ENCODE data around the gene FCAR. TPM values are rescaled to one million over a fixed set of nuclear protein-coding genes. Genes with fewer than 3 reads are reported as not detected.
"Not testable (repeated sequence)": the region's sequence is repeated elsewhere in the genome, so short reads cannot be mapped to it uniquely, and the experiment has no call there.

FCAR gene
- total and polyA plus RNA-seq, 2 donors (not counting 1 experiment from before 2014, with no cell fraction given) = 1.9 TPM; not detected in 1

GRCh38 chr19:54858476-54858875, 15.6 kb upstream of the FCAR start:
- CTCF ChIA-PET; H3K79me2 ChIP-seq (ENCODE audit: control insufficient read depth, insufficient read depth, low read length); H3K27ac Mint-ChIP-seq; POLR2A ChIA-PET; H2AFZ ChIP-seq (ENCODE audit: insufficient read depth, low read depth, low read length, poor library complexity, severe bottlenecking); intact Hi-C loops (cut with micrococcal nuclease); H4K20me1 ChIP-seq (ENCODE audit: control insufficient read depth, insufficient read depth, low read length, poor library complexity, severe bottlenecking); H3K27me3 ChIP-seq (replicated peaks in 1 of 4; ENCODE audit: control extremely low read depth in 1 of 4, control insufficient read depth in 3 of 4, insufficient read depth in 4 of 4, low read length in 3 of 4); H3K4me1 Mint-ChIP-seq; DNase-seq; H3K36me3 ChIP-seq (replicated peaks in 1 of 2; ENCODE audit: control extremely low read depth in 1 of 2, control insufficient read depth in 1 of 2, extremely low read depth in 1 of 2, insufficient read depth in 2 of 2, low read length in 1 of 2); H3K4me1 ChIP-seq (ENCODE audit: control insufficient read depth in 2 of 2, insufficient read depth in 2 of 2, low read length in 2 of 2); H3K4me2 ChIP-seq (replicated peaks; ENCODE audit: low read depth, low read length, poor library complexity, severe bottlenecking); H3K9ac ChIP-seq (ENCODE audit: low read length); H3K9me3 ChIP-seq (ENCODE audit: control extremely low read depth in 1 of 3, control insufficient read depth in 2 of 3, insufficient read depth in 1 of 3, low read length in 2 of 3); ATAC-seq (ENCODE audit: low read depth); H3K4me3 ChIP-seq (ENCODE audit: control extremely low read depth in 1 of 5, extremely low read depth in 1 of 5, insufficient read depth in 1 of 5, low read depth in 2 of 5, low read length in 4 of 5); H3K9me3 Mint-ChIP-seq (ENCODE audit: insufficient read depth); H3K27ac ChIP-seq (ENCODE audit: low read length in 2 of 2); H3K4me3 Mint-ChIP-seq: not testable (repeated sequence)
- peaks cover 23% of the 10 kb centered on the region for H3K27me3 Mint-ChIP-seq
- no CpG with 5 or more reads among the region's 3 CpGs for WGBS (ENCODE audit: insufficient coverage)

- H3K4me3 ChIP-seq (ENCODE audit: control extremely low read depth in 1 of 5, extremely low read depth in 1 of 5, insufficient read depth in 1 of 5, low read depth in 2 of 5, low read length in 4 of 5); H3K27me3 ChIP-seq (replicated peaks in 1 of 4; ENCODE audit: control extremely low read depth in 1 of 4, control insufficient read depth in 3 of 4, insufficient read depth in 4 of 4, low read length in 3 of 4); H3K9me3 ChIP-seq (ENCODE audit: control extremely low read depth in 1 of 3, control insufficient read depth in 2 of 3, insufficient read depth in 1 of 3, low read length in 2 of 3); H3K4me3 Mint-ChIP-seq; H3K4me2 ChIP-seq (replicated peaks; ENCODE audit: low read depth, low read length, poor library complexity, severe bottlenecking); CTCF ChIA-PET; H3K27ac Mint-ChIP-seq; H3K27ac ChIP-seq (ENCODE audit: low read length in 2 of 2); H3K4me1 Mint-ChIP-seq; H3K4me1 ChIP-seq (ENCODE audit: control insufficient read depth in 2 of 2, insufficient read depth in 2 of 2, low read length in 2 of 2); DNase-seq; H3K9me3 Mint-ChIP-seq (ENCODE audit: insufficient read depth); H4K20me1 ChIP-seq (ENCODE audit: control insufficient read depth, insufficient read depth, low read length, poor library complexity, severe bottlenecking); H3K79me2 ChIP-seq (ENCODE audit: control insufficient read depth, insufficient read depth, low read length); ATAC-seq (ENCODE audit: low read depth); H3K9ac ChIP-seq (ENCODE audit: low read length); H2AFZ ChIP-seq (ENCODE audit: insufficient read depth, low read depth, low read length, poor library complexity, severe bottlenecking); POLR2A ChIA-PET; H3K36me3 ChIP-seq (replicated peaks in 1 of 2; ENCODE audit: control extremely low read depth in 1 of 2, control insufficient read depth in 1 of 2, extremely low read depth in 1 of 2, insufficient read depth in 2 of 2, low read length in 1 of 2); intact Hi-C loops (cut with micrococcal nuclease): not testable (repeated sequence)
- 88% methylated on average over 3 of the region's 7 CpGs for WGBS (ENCODE audit: insufficient coverage)
- peaks cover 22% of the 10 kb centered on the region for H3K27me3 Mint-ChIP-seq
These were observed 14.6 kb upstream of the FCAR start for GRCh38 chr19:54859421-54859820.

DNA sequence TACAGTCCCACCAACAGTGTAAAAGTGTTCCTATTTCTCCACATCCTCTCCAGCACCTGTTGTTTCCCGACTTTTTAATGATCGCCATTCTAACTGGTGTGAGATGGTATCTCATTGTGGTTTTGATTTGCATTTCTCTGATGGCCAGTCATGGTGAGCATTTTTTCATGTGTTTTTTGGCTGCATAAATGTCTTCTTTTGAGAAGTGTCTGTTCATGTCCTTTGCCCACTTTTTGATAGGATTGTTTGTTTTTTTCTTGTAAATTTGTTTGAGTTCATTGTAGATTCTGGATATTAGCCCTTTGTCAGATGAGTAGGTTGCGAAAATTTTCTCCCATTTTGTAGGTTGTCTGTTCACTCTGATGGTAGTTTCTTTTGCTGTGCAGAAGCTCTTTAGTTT, 10.6 kb upstream of the FCAR start:
- H3K27ac Mint-ChIP-seq; H3K4me2 ChIP-seq (replicated peaks; ENCODE audit: low read depth, low read length, poor library complexity, severe bottlenecking); POLR2A ChIA-PET; H4K20me1 ChIP-seq (ENCODE audit: control insufficient read depth, insufficient read depth, low read length, poor library complexity, severe bottlenecking); H3K27me3 ChIP-seq (replicated peaks in 1 of 4; ENCODE audit: control extremely low read depth in 1 of 4, control insufficient read depth in 3 of 4, insufficient read depth in 4 of 4, low read length in 3 of 4); H3K4me1 ChIP-seq (ENCODE audit: control insufficient read depth in 2 of 2, insufficient read depth in 2 of 2, low read length in 2 of 2); H3K9ac ChIP-seq (ENCODE audit: low read length); H3K4me3 Mint-ChIP-seq; H3K27ac ChIP-seq (ENCODE audit: low read length in 2 of 2); CTCF ChIA-PET; intact Hi-C loops (cut with micrococcal nuclease); H3K4me1 Mint-ChIP-seq; DNase-seq; H3K36me3 ChIP-seq (replicated peaks in 1 of 2; ENCODE audit: control extremely low read depth in 1 of 2, control insufficient read depth in 1 of 2, extremely low read depth in 1 of 2, insufficient read depth in 2 of 2, low read length in 1 of 2); H3K79me2 ChIP-seq (ENCODE audit: control insufficient read depth, insufficient read depth, low read length); H3K9me3 Mint-ChIP-seq (ENCODE audit: insufficient read depth); H2AFZ ChIP-seq (ENCODE audit: insufficient read depth, low read depth, low read length, poor library complexity, severe bottlenecking); H3K4me3 ChIP-seq (ENCODE audit: control extremely low read depth in 1 of 5, extremely low read depth in 1 of 5, insufficient read depth in 1 of 5, low read depth in 2 of 5, low read length in 4 of 5); ATAC-seq (ENCODE audit: low read depth); H3K9me3 ChIP-seq (ENCODE audit: control extremely low read depth in 1 of 3, control insufficient read depth in 2 of 3, insufficient read depth in 1 of 3, low read length in 2 of 3): not testable (repeated sequence)
- no CpG with 5 or more reads among the region's 3 CpGs for WGBS (ENCODE audit: insufficient coverage)
- H3K27me3 Mint-ChIP-seq = peaks cover 21% of the 10 kb centered on the region
